DMS53 treated with DMSO at 0.1 percent for 48 hours (cell line): ENCODE data around the gene SAC3D1.

Experiments used
- DNase-seq: peaks from one replicate; lab custom pipeline; 2025; ENCODE audit not compliant: unreplicated experiment; lab: John Stamatoyannopoulos, UW

The SAC3D1 gene

GRCh38 chr11:65059523-65059922 is 18.5 kb downstream of the SAC3D1 start:
- no peak for DNase-seq

- no peak for DNase-seq
These were observed 19.2 kb downstream of the SAC3D1 start for GRCh38 chr11:65059959-65060824.

- DNase-seq: no peak
These were observed 20.0 kb downstream of the SAC3D1 start for GRCh38 chr11:65060913-65061408.

- DNase-seq: no peak
These were observed 22.5 kb downstream of the SAC3D1 start for GRCh38 chr11:65063532-65063931.

GRCh38 chr11:65064847-65065240 is 23.8 kb downstream of the SAC3D1 start:
- no peak for DNase-seq

- no peak for DNase-seq
These were observed 24.8 kb downstream of the SAC3D1 start for GRCh38 chr11:65065851-65066250.

GRCh38 chr11:65066315-65066714 is 25.3 kb downstream of the SAC3D1 start:
- no peak for DNase-seq

GRCh38 chr11:65066805-65067291 is 25.8 kb downstream of the SAC3D1 start:
- no peak for DNase-seq

- DNase-seq: no peak
These were observed 26.4 kb downstream of the SAC3D1 start for GRCh38 chr11:65067446-65067845.

GRCh38 chr11:65069217-65069616 is 28.2 kb downstream of the SAC3D1 start:
- no peak for DNase-seq

- no peak for DNase-seq
These were observed 31.1 kb downstream of the SAC3D1 start for GRCh38 chr11:65071907-65072630.

GRCh38 chr11:65072631-65072966 is 31.6 kb downstream of the SAC3D1 start:
- DNase-seq: no peak

GRCh38 chr11:65077451-65077850 is 36.4 kb downstream of the SAC3D1 start:
- DNase-seq: no peak

GRCh38 chr11:65078151-65078550 is 37.1 kb downstream of the SAC3D1 start:
- no peak for DNase-seq

GRCh38 chr11:65078786-65079342 is 37.9 kb downstream of the SAC3D1 start:
- no peak for DNase-seq

- no peak for DNase-seq
These were observed 42.3 kb downstream of the SAC3D1 start for GRCh38 chr11:65083134-65083833.

GRCh38 chr11:65083834-65084597 is 43.0 kb downstream of the SAC3D1 start, which contains the start of the genes CDCA5 and ZFPL1:
Gene CDCA5, minus strand, starts transcription at chr11:65084040. Its CDS starts 62 bp downstream, at chr11:65083978.
Gene ZFPL1, plus strand, starts transcription at chr11:65084222. Its CDS starts 477 bp downstream, at chr11:65084699.
- peak; percentile 93 for DNase-seq

- DNase-seq: no peak
These were observed 43.8 kb downstream of the SAC3D1 start for GRCh38 chr11:65084598-65085375.

- no peak for DNase-seq
These were observed 44.4 kb downstream of the SAC3D1 start for GRCh38 chr11:65085446-65085845.
